Activated naive CD4-positive, alpha-beta T cell treated with anti-CD3 and anti-CD28 coated beads, Interleukin-2, amount 10 ng/mL, durations not matched to agents 7 days and 5 days (primary cell): ENCODE results near the gene SPATS2.

Experiments used
- CTCF ChIA-PET: fragments of 350-600 bp; sonication (Branson Sonifier 250); formaldehyde crosslinking; loops from one replicate; lab custom pipeline; 2021; ENCODE audit warnings: antibody characterized with exemption; lab: Charles Lee
- DNase-seq: peaks from one replicate; pipeline ENCODE4 v3.0.0-alpha.2; 2020
- H3K27ac Mint-ChIP-seq: one replicate; pipeline ENCODE4 v1.8.0; 2021; ENCODE audit warnings: mild to moderate bottlenecking, moderate library complexity, mixed read lengths
- H3K27me3 Mint-ChIP-seq: one replicate; pipeline ENCODE4 v1.8.0; 2021; ENCODE audit warnings: mild to moderate bottlenecking, mixed read lengths
- H3K36me3 Mint-ChIP-seq: one replicate; pipeline ENCODE4 v1.8.0; 2021; ENCODE audit warnings: mixed read lengths
- H3K4me1 Mint-ChIP-seq: one replicate; pipeline ENCODE4 v1.8.0; 2021; ENCODE audit warnings: mixed read lengths
- H3K4me3 Mint-ChIP-seq: one replicate; pipeline ENCODE4 v1.8.0; 2021; ENCODE audit warnings: mild to moderate bottlenecking, moderate library complexity, mixed read lengths
- H3K9me3 Mint-ChIP-seq: one replicate; pipeline ENCODE4 v1.8.0; 2021; ENCODE audit warnings: mixed read lengths

SPATS2 gene

DNA sequence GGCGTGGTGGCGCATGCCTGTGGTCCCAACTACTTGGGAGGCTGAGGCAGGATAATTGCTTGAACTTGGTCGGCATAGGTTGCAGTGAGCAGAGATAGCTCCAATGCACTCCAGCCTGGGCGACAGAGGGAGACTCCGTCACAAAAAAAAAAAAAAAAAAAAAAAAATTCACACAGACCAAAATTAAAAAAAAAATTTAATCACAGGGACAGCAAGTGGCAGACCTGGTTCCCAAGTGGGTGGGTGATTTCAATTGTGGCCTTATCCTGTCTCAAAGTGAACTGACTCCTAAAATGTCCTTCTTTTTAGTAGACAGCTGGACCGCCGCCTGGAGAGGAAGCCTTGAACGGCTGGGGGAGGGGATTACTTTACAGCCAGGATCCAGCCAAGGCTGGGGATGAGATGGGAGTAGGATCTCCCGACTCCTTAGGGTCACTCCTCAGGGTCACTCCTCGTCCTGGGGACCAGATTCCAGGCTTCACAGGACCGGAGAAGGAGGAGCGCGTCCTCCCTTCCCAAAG is 170.0 kb downstream of the SPATS2 start:
- no peaks in the 10 kb centered on the region for H3K9me3 Mint-ChIP-seq
- peaks cover 95% of the 10 kb centered on the region for H3K27me3 Mint-ChIP-seq
- DNase-seq, result no peak
- CTCF ChIA-PET, result no interaction called here
- peak overlapping the region; percentile 71 for H3K4me3 Mint-ChIP-seq
- H3K4me1 Mint-ChIP-seq, result peaks cover 36% of the 10 kb centered on the region
- no peak overlapping the region for H3K27ac Mint-ChIP-seq
- H3K36me3 Mint-ChIP-seq, result no peaks in the 10 kb centered on the region

DNA sequence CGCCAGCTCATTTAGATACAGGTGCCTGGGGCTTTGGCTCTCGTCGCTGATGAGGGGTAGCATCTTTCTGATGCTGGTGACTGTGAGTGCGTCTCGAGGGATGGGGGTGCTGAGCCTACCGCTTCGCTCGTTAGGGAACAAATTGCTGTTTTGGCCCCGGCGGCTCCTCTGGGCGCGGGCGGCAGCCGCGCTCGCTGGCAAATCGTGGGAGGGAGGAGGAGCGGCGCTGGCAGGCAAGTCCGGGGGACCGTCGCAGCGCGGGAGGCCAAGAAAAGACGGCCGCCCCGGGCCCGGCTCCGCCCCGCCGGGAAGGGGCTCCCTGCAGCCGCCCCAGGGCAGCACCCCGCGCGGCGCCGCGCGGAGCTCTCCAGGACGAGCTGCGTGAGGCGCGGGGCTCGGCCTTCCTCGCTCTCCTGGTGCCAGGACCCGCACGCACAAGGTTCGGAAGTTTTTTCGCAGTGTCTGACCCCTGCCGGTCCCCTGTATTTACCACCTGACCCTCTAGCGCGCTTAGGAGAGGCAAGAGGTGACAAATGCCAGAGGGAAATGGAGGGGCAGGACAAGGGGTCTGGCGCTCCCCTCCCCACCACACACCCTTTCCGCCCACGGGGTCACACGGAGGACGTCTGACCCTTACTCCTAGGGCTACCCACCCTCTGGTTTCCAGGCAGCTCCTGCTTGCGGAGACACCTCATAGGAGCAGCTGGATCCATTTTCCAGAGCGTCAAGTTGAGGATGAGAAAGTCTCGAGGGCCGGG is 170.7 kb downstream of the SPATS2 start:
- Mint-ChIP-seq H3K9me3 (no peaks in the 10 kb centered on the region), H3K27me3 (peaks cover 98% of the 10 kb centered on the region), H3K36me3 (no peaks in the 10 kb centered on the region), H3K4me3 (peak overlapping the region; percentile 71), H3K27ac (no peak overlapping the region), H3K4me1 (peaks cover 40% of the 10 kb centered on the region)
- DNase-seq, result peak; percentile 54
- CTCF ChIA-PET, result interaction anchor here (1.1 to 1.3 kb wide), 2 partner anchors 11 to 180 kb away, joined by 4 to 5 read pairs; no protein-coding TSS in a partner anchor

DNA sequence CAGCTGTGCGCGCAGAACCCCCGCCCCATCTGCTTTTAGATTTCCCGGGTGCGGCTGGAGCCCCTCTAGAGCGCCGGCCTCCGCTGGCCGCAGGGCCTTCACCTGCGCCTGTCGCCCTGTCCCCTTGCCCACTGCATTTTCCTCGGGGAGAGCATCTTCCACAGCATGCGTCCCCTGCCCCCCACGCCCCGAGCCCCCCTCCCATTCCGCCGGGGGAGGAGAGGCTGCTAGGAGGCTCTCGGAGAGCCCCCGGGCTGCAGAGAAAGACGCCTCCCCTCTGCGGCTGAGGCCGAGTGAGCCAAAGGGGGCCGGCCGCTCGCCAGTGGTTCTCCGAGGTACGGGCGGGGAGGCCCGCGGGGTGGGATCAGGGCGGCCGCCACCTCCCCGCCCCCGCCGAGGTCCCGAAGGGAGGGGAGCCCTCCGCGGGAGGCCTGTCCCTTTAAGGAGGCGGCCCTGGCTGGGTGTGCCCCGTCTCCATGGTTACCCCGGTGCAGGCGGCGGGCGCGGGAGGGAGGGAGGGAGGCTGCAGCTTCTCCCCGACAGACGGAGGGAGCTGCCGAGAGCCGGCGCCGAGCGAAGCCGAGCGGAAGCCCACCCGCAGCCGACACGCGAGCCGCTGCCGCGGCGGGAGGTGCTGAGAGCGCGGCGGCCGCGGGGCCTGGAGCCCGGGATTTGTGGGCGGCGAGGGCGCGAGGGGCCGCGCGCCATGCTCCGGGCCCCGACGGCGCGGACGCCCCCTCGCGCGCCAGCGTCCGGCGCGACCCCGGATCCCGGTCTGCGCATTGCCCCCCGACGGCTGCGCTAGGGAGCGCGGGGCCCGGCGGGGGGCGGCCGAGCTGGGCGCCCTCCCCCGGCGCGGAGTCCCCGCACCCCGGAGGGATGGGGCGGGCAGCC is 171.5 kb downstream of the SPATS2 start, which contains the start of gene KCNH3:
TSS of gene KCNH3 (plus strand) at position 521 of the 894 bp plus-strand sequence. CDS start 387 bp downstream, outside the sequence.
- DNase-seq, result peak; percentile 96

DNA sequence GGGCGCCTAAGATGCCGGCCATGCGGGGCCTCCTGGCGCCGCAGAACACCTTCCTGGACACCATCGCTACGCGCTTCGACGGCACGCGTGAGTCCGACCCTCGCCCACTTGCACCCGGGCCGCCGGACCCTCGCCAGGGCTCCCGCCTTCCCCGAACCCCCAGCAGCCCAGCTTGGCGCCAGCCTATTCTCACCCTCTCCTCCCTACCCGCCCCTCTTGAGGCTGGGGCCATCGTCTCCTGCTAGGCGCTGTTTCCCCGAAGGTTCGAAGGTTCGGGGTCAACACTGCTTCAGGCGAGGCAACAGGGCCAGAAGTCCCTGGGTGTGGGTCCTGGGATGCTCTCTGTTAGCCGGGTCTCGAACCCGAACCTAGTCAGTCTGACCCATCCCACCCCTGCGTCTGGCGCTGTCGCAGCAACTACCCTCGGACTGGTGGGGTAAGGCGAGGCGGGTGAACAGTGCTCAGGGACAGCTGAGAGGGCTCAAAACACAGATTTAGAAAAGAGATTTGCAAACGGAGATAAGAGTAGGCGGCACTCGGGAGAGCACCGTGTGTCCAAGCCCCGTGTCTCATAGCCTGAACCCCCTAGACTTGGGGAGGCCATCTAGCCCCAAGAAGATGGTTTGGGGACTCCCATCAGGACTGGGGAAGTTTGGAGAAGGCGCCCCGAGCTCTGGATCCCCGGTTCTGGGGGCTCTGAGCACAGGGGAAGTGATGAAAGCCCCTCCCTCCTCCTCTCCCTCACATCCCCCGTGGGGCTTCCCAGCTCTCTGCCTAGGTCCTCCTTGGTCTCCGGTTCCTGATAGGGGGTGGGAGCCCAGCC is 172.4 kb downstream of the SPATS2 start:
- Mint-ChIP-seq H3K36me3 (no peaks in the 10 kb centered on the region), H3K27ac (no peak overlapping the region), H3K4me3 (peak overlapping the region; percentile 65), H3K27me3 (peaks cover 97% of the 10 kb centered on the region), H3K4me1 (peaks cover 47% of the 10 kb centered on the region), H3K9me3 (no peaks in the 10 kb centered on the region)
- no peak for DNase-seq
- CTCF ChIA-PET, result interaction anchor here (1.3 kb wide), 1 partner anchor 208 kb away, joined by 3 read pairs; no protein-coding TSS in a partner anchor

More for the DNA sequence above, 171.5 kb downstream of the SPATS2 start, which contains the start of gene KCNH3:
- Mint-ChIP-seq H3K4me3 (peak within 1 kb of the TSS; percentile 68), H3K4me1 (peaks cover 47% of the 10 kb centered on the region), H3K9me3 (no peaks in the 10 kb centered on the region), H3K27ac (no peak within 1 kb of the TSS), H3K27me3 (peaks cover 98% of the 10 kb centered on the region), H3K36me3 (no peaks in the 10 kb centered on the region)
- CTCF ChIA-PET, result interaction anchor here (1.1 to 1.3 kb wide), 3 partner anchors 11 to 207 kb away, joined by 3 to 5 read pairs (median 4); no protein-coding TSS in a partner anchor

DNA sequence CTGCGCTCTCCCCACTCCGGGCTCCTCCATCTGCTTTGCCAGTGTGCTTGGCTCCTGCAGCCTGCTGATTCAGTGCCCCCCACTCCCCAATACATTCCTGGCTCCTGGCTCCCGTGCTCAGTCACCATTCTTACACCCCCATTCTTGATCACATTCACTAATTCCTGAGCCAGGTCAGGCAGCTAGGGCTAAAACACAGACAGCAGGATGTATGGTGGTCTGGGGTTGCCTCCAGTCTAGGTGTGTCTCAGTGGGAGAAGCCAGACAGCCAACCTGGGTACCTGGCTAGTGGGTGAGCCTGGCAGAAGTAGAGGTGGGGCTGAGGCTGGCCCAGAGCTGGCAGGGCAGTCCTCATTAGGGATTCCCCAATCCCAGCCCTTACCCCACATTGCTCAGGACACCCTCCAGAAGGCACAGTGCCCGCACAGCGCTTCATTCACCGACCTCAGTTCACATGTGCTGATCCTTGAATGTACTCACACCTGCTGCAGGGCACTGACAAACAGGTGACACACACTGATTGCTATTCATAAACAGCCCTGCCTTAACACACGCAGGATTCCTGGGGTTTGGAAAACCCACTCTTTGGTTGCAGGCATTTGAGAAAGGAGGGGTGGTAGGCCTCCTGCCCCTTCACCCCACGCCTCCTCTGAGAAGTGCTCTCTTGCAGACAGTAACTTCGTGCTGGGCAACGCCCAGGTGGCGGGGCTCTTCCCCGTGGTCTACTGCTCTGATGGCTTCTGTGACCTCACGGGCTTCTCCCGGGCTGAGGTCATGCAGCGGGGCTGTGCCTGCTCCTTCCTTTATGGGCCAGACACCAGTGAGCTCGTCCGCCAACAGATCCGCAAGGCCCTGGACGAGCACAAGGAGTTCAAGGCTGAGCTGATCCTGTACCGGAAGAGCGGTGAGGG is 173.2 kb downstream of the SPATS2 start:
- H3K9me3 Mint-ChIP-seq, result no peaks in the 10 kb centered on the region
- peaks cover 50% of the 10 kb centered on the region for H3K4me1 Mint-ChIP-seq
- H3K27me3 Mint-ChIP-seq, result peaks cover 97% of the 10 kb centered on the region
- DNase-seq, result no peak
- H3K36me3 Mint-ChIP-seq, result no peaks in the 10 kb centered on the region
- H3K27ac Mint-ChIP-seq, result no peak overlapping the region
- peak overlapping the region; percentile 65 for H3K4me3 Mint-ChIP-seq
- CTCF ChIA-PET, result no interaction called here

DNA sequence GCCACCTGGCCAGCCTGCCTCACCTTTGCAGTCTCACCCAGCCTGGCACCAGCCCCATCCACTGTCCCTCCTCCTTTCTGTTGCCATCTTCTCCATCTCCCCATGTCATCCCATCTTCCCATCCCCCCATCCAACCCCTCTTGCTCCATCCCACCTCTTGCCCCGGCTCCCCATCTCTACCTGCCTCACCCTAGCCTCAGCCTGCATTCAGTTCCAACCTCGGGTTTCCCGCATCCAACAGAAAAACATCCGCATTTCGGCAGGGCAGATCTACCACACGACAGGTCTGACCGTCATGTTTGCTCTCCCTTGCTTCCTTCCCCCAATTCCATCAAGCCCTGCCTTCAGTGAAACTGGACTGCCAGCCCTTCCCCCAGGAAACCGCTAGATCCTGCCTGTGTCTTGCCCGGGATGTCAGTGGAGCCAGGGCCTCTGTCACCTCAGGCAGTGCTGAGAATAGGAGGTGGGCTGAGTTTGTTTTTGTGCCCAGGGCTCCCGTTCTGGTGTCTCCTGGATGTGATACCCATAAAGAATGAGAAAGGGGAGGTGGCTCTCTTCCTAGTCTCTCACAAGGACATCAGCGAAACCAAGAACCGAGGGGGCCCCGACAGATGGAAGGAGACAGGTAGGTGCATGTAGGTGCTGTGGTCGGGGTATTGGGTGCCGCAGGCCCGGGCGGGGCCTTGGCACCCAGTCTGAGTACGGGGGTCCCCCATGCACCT is 174.0 kb downstream of the SPATS2 start:
- no peak overlapping the region for H3K27ac Mint-ChIP-seq
- no peaks in the 10 kb centered on the region for H3K9me3 Mint-ChIP-seq

DNA sequence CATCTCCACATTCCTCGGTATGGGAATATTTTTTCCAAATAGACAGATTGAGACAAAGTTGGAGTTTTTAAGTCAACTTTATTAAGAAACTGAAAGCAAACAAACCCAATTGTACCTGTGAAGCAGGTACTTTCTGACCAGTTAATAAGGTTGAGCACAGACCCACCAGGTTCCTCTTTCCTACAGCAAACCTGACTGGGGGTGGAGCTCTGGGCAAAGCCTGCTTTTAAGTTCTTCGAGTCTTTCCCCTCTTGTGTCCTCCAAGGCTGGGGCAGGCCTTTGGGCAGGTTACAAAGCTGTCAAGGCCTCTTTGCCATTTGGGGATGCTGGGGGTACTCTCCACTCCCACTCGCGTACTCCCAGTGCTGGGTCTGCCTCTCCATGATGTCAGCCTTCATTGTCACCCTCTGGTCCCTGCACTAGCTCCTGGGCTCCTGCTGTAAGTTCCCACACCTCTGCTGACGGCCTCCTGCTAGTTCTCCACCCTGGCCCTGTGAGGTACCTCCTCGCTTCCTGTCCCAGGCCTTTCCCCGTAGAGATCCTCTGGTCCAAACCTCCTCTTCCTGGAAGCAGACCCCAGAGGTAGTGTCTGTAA is 174.7 kb downstream of the SPATS2 start:
- no peaks in the 10 kb centered on the region for H3K36me3 Mint-ChIP-seq
- peaks cover 50% of the 10 kb centered on the region for H3K4me1 Mint-ChIP-seq
- peaks cover 97% of the 10 kb centered on the region for H3K27me3 Mint-ChIP-seq
- no peak overlapping the region for H3K27ac Mint-ChIP-seq
- H3K9me3 Mint-ChIP-seq, result no peaks in the 10 kb centered on the region
- H3K4me3 Mint-ChIP-seq, result no peak overlapping the region
- CTCF ChIA-PET, result interaction anchor here (1.0 kb wide), 1 partner anchor 11 kb away, joined by 4 read pairs; no protein-coding TSS in a partner anchor
- no peak for DNase-seq

More for the DNA sequence above, 174.0 kb downstream of the SPATS2 start:
- H3K27me3 Mint-ChIP-seq, result peaks cover 97% of the 10 kb centered on the region
- H3K4me1 Mint-ChIP-seq, result peaks cover 50% of the 10 kb centered on the region
- no peak for DNase-seq
- H3K36me3 Mint-ChIP-seq, result no peaks in the 10 kb centered on the region
- CTCF ChIA-PET, result no interaction called here
- no peak overlapping the region for H3K4me3 Mint-ChIP-seq

DNA sequence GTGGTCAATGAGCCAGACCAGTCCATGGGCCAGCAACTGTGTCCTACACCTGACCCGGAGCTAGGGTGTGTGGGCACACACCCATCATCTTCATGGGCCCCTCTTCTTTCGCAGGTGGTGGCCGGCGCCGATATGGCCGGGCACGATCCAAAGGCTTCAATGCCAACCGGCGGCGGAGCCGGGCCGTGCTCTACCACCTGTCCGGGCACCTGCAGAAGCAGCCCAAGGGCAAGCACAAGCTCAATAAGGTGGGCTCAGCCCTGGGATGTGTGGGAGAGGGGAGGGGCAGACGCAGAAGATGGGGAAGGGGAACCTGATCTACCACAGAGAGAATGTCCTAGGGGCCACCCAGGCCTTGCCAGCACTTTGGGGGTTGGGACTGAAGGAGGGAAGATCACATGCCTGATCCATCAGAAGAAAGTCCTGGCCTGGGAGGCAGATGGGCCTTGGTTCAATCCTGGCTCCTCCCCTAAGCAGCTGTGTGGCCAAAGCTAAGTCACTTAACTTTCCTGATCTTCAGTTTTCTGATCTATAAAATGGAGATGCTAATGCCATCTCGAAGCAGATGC is 175.4 kb downstream of the SPATS2 start:
- Mint-ChIP-seq H3K9me3 (no peaks in the 10 kb centered on the region), H3K4me3 (no peak overlapping the region), H3K27me3 (peaks cover 97% of the 10 kb centered on the region), H3K27ac (peak overlapping the region; percentile 28), H3K4me1 (peaks cover 47% of the 10 kb centered on the region), H3K36me3 (no peaks in the 10 kb centered on the region)
- CTCF ChIA-PET, result interaction anchor here (1.0 kb wide), 1 partner anchor 11 kb away, joined by 4 read pairs; no protein-coding TSS in a partner anchor
- no peak for DNase-seq

DNA sequence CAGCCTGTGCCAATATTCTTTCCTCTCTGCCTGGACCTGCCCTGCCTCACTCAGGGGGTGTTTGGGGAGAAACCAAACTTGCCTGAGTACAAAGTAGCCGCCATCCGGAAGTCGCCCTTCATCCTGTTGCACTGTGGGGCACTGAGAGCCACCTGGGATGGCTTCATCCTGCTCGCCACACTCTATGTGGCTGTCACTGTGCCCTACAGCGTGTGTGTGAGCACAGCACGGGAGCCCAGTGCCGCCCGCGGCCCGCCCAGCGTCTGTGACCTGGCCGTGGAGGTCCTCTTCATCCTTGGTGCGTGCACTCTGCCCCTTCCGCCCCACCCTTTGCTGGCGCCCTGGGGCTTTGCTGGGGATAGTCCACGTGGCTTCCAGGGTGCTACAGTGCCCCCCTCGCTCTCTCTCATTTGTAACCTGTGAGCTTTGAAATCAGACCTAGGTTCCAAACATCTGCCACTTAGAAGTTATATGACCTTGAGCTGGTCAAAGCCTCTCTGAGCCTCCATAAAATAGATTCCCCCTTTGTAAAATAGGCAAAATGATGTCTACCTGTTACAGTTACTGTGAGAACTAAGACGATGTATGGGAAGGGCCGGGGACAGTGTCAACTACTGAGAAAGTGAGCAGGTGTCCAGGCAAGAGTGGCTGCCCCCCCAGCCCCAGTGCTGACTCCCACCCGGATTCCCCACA is 176.1 kb downstream of the SPATS2 start:
- DNase-seq, result no peak
- CTCF ChIA-PET, result no interaction called here
- Mint-ChIP-seq H3K9me3 (no peaks in the 10 kb centered on the region), H3K36me3 (no peaks in the 10 kb centered on the region), H3K4me1 (peaks cover 46% of the 10 kb centered on the region), H3K27me3 (peaks cover 97% of the 10 kb centered on the region), H3K27ac (peak overlapping the region; percentile 28), H3K4me3 (no peak overlapping the region)

DNA sequence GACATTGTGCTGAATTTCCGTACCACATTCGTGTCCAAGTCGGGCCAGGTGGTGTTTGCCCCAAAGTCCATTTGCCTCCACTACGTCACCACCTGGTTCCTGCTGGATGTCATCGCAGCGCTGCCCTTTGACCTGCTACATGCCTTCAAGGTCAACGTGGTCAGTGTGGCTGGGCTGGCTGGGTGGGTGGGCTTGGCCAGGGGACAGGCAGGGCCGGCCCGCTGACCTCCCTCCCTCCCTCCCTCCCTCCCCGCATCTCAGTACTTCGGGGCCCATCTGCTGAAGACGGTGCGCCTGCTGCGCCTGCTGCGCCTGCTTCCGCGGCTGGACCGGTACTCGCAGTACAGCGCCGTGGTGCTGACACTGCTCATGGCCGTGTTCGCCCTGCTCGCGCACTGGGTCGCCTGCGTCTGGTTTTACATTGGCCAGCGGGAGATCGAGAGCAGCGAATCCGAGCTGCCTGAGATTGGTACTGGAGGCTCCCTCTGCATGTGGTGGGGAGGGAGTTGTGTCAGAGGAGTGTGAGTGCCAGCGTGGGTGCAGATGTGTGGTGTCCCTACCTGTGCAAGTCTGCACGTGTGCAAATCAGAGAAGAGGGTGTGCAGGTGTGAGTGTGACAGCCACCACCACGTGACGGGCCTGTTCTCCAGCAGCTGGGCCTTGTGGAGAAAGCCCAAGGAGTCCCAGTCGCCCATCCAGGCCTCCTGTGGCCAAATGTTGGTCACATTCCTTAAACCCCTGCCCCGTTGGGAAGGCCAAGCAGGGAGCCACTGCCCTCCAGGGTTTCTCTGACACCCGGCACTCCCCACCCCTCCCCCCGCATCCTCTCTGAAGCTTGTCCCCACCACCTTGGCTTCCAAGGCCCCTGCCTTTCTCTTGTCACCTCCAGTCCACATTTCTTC is 176.9 kb downstream of the SPATS2 start:
- Mint-ChIP-seq H3K9me3 (no peaks in the 10 kb centered on the region), H3K4me3 (no peak overlapping the region), H3K27me3 (peaks cover 99% of the 10 kb centered on the region), H3K36me3 (no peaks in the 10 kb centered on the region), H3K4me1 (peaks cover 50% of the 10 kb centered on the region), H3K27ac (no peak overlapping the region)
- no peak for DNase-seq
- CTCF ChIA-PET, result interaction anchor here (2.2 kb wide), 1 partner anchor 36 kb away, joined by 6 read pairs; no protein-coding TSS in a partner anchor
